Ovary (tissue), 9 donors: Measurements from ENCODE around the gene RASGEF1C. TPM values are rescaled to one million over a fixed set of nuclear protein-coding genes. Genes with fewer than 3 reads are reported as not detected.
A peak's percentile ranks its signal among the peaks of the same experiment; 100 is the strongest.

ENCODE experiments used
- DNase-seq, 5 donors: peaks; one replicate each; pipeline ENCODE4 v3.0.0-alpha.2; 2019 to 2020
- H3K27ac ChIP-seq, 2 donors: fragments of 200-600 bp; one replicate each; pipeline versions ENCODE4 v1.5.1 to v1.8.0; 2019 to 2022
- H3K27me3 ChIP-seq: fragments of 200-600 bp; one replicate; pipeline ENCODE4 v1.8.0; 2022
- H3K36me3 ChIP-seq: fragments of 200-600 bp; sonication (generic); one replicate; pipeline ENCODE4 v1.5.1; 2019
- H3K4me1 ChIP-seq: one replicate; pipeline ENCODE4 v1.8.1; 2013; ENCODE audit warnings: mild to moderate bottlenecking, moderate library complexity; ENCODE audit not compliant: insufficient read depth
- H3K4me3 ChIP-seq: fragments of 200-600 bp; sonication (generic); one replicate; pipeline ENCODE4 v1.5.1; 2017
- H3K9me3 ChIP-seq, 2 donors: fragments of 200-600 bp in 1 of 2; sonication (generic) in 1 of 2; one replicate each; pipeline versions ENCODE4 v1.5.1 to v1.8.1; 2013 to 2019; ENCODE audit warnings: mild to moderate bottlenecking in 1 of 2, moderate library complexity in 1 of 2
- EP300 ChIP-seq: sonication (generic); formaldehyde crosslinking; IDR thresholded peaks from one replicate; pipeline ENCODE4 v1.6.1; 2017; ENCODE audit warnings: antibody characterized with exemption
- POLR2A ChIP-seq: fragments of 450-650 bp; IDR thresholded peaks from one replicate; pipeline ENCODE4 v1.6.1; 2017; ENCODE audit warnings: antibody characterized with exemption, mild to moderate bottlenecking, moderate library complexity
- WGBS, 3 donors: extraction: QIAGEN DNeasy Blood & Tissue Kit in 1 of 3; methylation state at CpG; one replicate each; pipeline versions ENCODE4 v1.1.5 to v1.1.7; 2013 to 2017; 5-methylcytosine and 5-hydroxymethylcytosine counted together
- intact Hi-C, 4 donors: fragments of 100-400 bp; cut with DNase I; formaldehyde crosslinking; loops; one replicate each; pipeline versions ENCODE4 v1.11.0 to v1.15.1; 2022 to 2023
- polyA plus RNA-seq, 2 donors: library from polyadenylated mRNA; stranded (reverse); fragments of 200-250 nt in 1 of 2; fragments of 350-450 nt in 1 of 2; fragmentation: Illumina TruSeq in 1 of 2; extraction: RNeasy Lipid Tissue Mini Kit (QIAGEN cat#74804) in 1 of 2; gene quantifications; one replicate each; pipeline ENCODE4 v1.2.3, GENCODE V29; 2013 to 2014
- total RNA-seq, 7 donors: library from RNA; depleted of rRNA in 2 of 7; stranded (reverse); fragments of >200 nt in 2 of 7; fragmentation: NEBNext Ultra II Directional in 3 of 7; extraction: Animal tissue kit (Norgen Biotek cat#: 25700) in 3 of 7; gene quantifications; one replicate each; pipeline versions ENCODE4 v1.1.0 to v1.2.4, GENCODE V29; 2016 to 2023
- TF ChIP-seq, protein P1 (sequence below), 3 donors: fragments of 450-650 bp in 2 of 3; fragments of 200-600 bp in 1 of 3; IDR thresholded peaks; one replicate each; pipeline versions ENCODE4 v1.5.1 to v1.8.0; 2016 to 2022; ENCODE audit warnings: antibody characterized with exemption in 3 of 3, mild to moderate bottlenecking in 1 of 3
- donor health status: DM: no; HTN: no; CAD: no; lungs with moderate emphysema.
- donor health status: DM: no; HTN: no; CAD: no.
- donor health status: Bipolar disorder and iron deficiency.
- donor health status: DM: yes; HTN: yes; CAD: no.
- donor health status: DM: no; HTN: no; CAD: no.
- donor health status: DM: yes; HTN: yes; CAD: no.

The RASGEF1C gene
- total and polyA plus RNA-seq, 9 donors, result 0.13 to 0.97 (median 0.38) TPM; not detected in 2

DNA sequence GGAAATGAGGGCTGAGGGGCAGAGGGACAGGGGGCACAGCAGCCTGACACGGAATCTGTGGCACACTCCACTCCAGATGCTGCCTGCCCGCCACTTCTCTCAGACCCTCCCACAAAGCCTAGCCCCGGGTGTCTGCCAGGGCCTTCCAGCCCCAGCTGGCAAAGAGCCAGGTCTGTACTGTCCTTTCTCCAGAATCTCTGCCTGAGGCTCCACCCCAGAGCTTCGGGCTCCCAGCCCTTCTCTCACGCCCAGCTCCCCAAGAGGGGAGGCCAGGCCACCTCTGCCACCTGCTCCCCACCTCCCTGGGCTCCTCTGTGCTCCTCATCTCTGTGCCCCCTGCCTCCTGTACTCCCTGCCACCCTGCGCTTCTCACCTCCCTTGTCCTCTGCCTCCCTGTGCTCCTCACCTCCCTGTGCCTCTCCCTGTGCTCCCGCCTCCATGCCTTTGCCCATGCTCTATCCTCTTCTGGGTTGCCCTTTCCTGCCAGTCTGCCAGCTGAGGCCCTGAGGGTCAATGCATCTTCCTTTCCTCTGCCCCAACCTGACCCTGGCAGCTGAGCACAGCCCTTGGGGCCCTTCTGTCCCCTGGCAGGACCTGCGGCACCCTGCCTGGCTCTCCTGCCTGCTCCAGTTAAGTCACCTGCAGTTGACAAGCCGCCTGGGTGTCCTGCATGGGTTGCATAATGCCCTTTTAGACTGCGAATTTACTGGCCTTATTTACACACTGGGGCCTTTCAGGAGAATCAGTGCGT is 36.4 kb downstream of the RASGEF1C start:
- Histone ChIP-seq H3K4me3 (no peak overlapping the region), H3K36me3 (no peaks in the 10 kb centered on the region), H3K27me3 (no peaks in the 10 kb centered on the region), H3K9me3 (no peaks in the 10 kb centered on the region), H3K27ac (no peak overlapping the region), H3K4me1 (peaks cover 3% of the 10 kb centered on the region)
- peak; percentile 45 to 75 (median 57) for DNase-seq
- 60 to 68% (median 62%) methylated on average over 9 to 11 of the region's 11 CpGs for WGBS, 3 donors
- TF ChIP-seq POLR2A (no peak), EP300 (no peak)
- TF ChIP-seq, protein P1, sequence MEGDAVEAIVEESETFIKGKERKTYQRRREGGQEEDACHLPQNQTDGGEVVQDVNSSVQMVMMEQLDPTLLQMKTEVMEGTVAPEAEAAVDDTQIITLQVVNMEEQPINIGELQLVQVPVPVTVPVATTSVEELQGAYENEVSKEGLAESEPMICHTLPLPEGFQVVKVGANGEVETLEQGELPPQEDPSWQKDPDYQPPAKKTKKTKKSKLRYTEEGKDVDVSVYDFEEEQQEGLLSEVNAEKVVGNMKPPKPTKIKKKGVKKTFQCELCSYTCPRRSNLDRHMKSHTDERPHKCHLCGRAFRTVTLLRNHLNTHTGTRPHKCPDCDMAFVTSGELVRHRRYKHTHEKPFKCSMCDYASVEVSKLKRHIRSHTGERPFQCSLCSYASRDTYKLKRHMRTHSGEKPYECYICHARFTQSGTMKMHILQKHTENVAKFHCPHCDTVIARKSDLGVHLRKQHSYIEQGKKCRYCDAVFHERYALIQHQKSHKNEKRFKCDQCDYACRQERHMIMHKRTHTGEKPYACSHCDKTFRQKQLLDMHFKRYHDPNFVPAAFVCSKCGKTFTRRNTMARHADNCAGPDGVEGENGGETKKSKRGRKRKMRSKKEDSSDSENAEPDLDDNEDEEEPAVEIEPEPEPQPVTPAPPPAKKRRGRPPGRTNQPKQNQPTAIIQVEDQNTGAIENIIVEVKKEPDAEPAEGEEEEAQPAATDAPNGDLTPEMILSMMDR (IDR thresholded peaks at IDR 0.05), result no peak
- intact Hi-C loops, result no loop called here

DNA sequence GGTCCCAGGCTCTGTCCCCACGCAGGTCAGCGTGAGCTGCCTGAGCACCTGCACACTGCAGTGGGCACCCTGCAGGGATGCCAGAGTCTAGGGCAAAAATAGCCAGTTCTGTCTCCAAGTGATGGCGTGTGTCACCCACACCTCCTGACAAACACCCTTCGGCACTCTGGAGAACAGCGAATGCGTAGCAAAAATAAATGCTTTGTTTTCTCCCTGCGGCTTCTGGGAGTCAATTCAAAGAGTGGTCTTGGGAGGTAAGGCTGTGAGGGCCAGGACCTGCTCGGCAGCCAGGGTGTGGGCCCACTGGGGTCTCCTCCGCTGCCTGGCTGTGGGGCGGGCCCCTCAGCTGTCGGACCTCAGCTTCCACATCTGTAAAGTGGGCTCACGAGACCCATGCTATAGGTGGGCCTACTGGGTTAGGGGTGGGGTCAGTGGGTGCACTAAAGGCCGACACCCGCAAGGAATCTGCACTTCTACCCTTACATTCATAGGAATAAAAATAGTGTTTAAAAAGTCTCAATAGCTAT is 37.4 kb downstream of the RASGEF1C start:
- H3K27ac ChIP-seq, result no peak overlapping the region
- no peaks in the 10 kb centered on the region for H3K36me3 ChIP-seq
- no peak for DNase-seq
- TF ChIP-seq EP300 (no peak), POLR2A (no peak)
- TF ChIP-seq, protein P1 (IDR thresholded peaks at IDR 0.05), result no peak
- no peaks in the 10 kb centered on the region for H3K9me3 ChIP-seq
- no peaks in the 10 kb centered on the region for H3K4me1 ChIP-seq
- no peak overlapping the region for H3K4me3 ChIP-seq
- intact Hi-C loops, result no loop called here
- no peaks in the 10 kb centered on the region for H3K27me3 ChIP-seq
- 95 to 98% (median 98%) methylated on average over 14 of the region's 14 CpGs for WGBS, 3 donors

DNA sequence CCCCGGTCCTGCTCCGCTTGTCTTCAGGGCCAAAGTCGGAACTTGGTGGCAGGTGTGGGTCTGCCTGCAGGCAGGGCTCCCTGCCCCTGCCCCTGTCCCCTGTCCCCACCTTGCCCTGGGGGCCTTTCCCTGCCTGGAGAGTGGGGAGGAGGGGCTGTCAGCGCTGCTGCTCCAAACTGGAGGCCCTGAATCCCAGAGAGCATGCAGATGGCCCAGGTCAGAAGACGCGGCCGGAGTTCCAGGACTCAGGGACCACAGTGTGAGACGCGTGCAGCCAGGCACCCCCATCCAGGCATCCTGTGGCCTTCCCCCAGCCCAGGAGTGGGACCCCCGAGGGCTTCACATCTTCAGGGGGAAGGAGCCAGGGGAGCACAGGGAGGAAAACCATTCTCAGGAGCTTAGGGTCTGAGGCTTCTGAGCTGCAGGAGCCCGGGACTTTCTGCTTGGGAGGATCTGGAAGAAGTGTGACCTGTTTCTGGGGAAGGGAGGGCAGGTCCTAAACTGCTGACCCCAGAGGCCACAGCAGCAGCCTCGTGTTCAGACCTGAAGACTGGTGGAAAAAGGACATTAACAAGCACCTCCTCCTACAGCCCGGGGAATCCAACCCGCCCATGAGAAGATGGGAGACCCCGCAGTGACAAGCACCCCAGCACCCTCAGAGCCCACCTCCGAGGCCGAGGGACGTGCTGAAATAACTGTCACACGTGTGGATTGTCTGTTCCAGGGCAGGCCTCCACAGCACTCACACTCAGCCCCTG is 38.0 kb downstream of the RASGEF1C start:
- TF ChIP-seq POLR2A (no peak), EP300 (no peak)
- TF ChIP-seq, protein P1 (IDR thresholded peaks at IDR 0.05), result no peak
- WGBS, 3 donors, result 87 to 90% (median 88%) methylated on average over 19 of the region's 19 CpGs
- no peak overlapping the region for H3K4me3 ChIP-seq
- H3K27ac ChIP-seq, result no peak overlapping the region
- H3K36me3 ChIP-seq, result no peaks in the 10 kb centered on the region
- intact Hi-C loops, result no loop called here
- no peaks in the 10 kb centered on the region for H3K4me1 ChIP-seq
- no peak for DNase-seq
- no peaks in the 10 kb centered on the region for H3K9me3 ChIP-seq
- H3K27me3 ChIP-seq, result no peaks in the 10 kb centered on the region

DNA sequence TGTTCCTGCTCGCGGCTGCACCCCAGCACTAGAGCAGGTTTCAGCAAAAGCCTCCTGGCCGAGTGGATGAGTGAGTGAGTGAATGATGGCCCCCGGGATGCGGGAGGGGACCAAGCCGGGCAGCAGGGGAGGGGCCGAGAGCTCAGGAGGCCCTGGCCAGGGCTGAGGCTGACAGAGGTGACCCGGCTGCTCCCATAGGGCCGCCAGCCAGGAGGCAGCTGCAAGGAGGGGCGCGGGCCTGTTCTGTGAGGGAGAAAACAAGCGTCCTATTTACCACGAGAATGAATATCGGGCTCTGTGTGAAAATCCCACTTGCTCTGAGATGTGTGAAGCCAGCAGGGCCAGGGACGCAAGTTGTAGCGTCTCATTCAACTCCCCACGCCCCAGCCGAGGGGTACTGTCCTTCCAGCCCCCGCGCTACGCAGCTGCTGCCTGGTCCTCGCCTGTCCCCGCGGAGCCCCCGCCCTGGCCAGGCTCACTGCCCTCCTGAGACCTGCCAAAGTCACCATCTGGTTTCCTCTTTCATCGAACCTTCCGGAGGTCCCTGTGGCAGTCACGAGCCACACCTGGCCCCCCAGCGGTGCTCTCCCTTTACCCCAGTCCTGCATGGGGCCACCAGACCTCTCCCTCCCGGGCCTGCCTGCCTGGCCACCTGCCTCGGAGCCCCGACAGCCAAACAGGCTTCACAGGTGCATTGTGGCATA is 38.8 kb downstream of the RASGEF1C start:
- Histone ChIP-seq H3K4me1 (no peaks in the 10 kb centered on the region), H3K27me3 (no peaks in the 10 kb centered on the region), H3K36me3 (no peaks in the 10 kb centered on the region), H3K9me3 (no peaks in the 10 kb centered on the region), H3K27ac (no peak overlapping the region), H3K4me3 (no peak overlapping the region)
- WGBS, 3 donors, result 16 to 26% (median 16%) methylated on average over 32 of the region's 32 CpGs
- no peak for TF ChIP-seq EP300
- TF ChIP-seq POLR2A, result no peak
- TF ChIP-seq, protein P1 (IDR thresholded peaks at IDR 0.05), result no peak
- intact Hi-C loops, result no loop called here
- peak in 3 of 5 donors; percentile 31 to 54 (median 41) for DNase-seq
